Ovary (tissue), 9 donors: Measurements from ENCODE around the gene ANKRD65. TPM values are rescaled to one million over a fixed set of nuclear protein-coding genes. Genes with fewer than 3 reads are reported as not detected.
"Not testable (repeated sequence)": the region's sequence is repeated elsewhere in the genome, so short reads cannot be mapped to it uniquely, and the experiment has no call there.

Experiments
- DNase-seq, 5 donors: peaks; one replicate each; pipeline ENCODE4 v3.0.0-alpha.2; 2019 to 2020
- H3K27ac ChIP-seq, 2 donors: fragments of 200-600 bp; one replicate each; pipeline versions ENCODE4 v1.5.1 to v1.8.0; 2019 to 2022
- H3K27me3 ChIP-seq: fragments of 200-600 bp; one replicate; pipeline ENCODE4 v1.8.0; 2022
- H3K36me3 ChIP-seq: fragments of 200-600 bp; sonication (generic); one replicate; pipeline ENCODE4 v1.5.1; 2019
- H3K4me1 ChIP-seq: one replicate; pipeline ENCODE4 v1.8.1; 2013; ENCODE audit warnings: mild to moderate bottlenecking, moderate library complexity; ENCODE audit not compliant: insufficient read depth
- H3K4me3 ChIP-seq: fragments of 200-600 bp; sonication (generic); one replicate; pipeline ENCODE4 v1.5.1; 2017
- H3K9me3 ChIP-seq, 2 donors: fragments of 200-600 bp in 1 of 2; sonication (generic) in 1 of 2; one replicate each; pipeline versions ENCODE4 v1.5.1 to v1.8.1; 2013 to 2019; ENCODE audit warnings: mild to moderate bottlenecking in 1 of 2, moderate library complexity in 1 of 2
- CTCF ChIP-seq, 3 donors: fragments of 450-650 bp in 2 of 3; fragments of 200-600 bp in 1 of 3; IDR thresholded peaks; one replicate each; pipeline versions ENCODE4 v1.5.1 to v1.8.0; 2016 to 2022; ENCODE audit warnings: antibody characterized with exemption in 3 of 3, mild to moderate bottlenecking in 1 of 3
- EP300 ChIP-seq: sonication (generic); formaldehyde crosslinking; IDR thresholded peaks from one replicate; pipeline ENCODE4 v1.6.1; 2017; ENCODE audit warnings: antibody characterized with exemption
- POLR2A ChIP-seq: fragments of 450-650 bp; IDR thresholded peaks from one replicate; pipeline ENCODE4 v1.6.1; 2017; ENCODE audit warnings: antibody characterized with exemption, mild to moderate bottlenecking, moderate library complexity
- WGBS, 3 donors: extraction: QIAGEN DNeasy Blood & Tissue Kit in 1 of 3; methylation state at CpG; one replicate each; pipeline versions ENCODE4 v1.1.5 to v1.1.7; 2013 to 2017; 5-methylcytosine and 5-hydroxymethylcytosine counted together
- intact Hi-C, 4 donors: fragments of 100-400 bp; cut with DNase I; formaldehyde crosslinking; loops; one replicate each; pipeline versions ENCODE4 v1.11.0 to v1.15.1; 2022 to 2023
- polyA plus RNA-seq, 2 donors: library from polyadenylated mRNA; stranded (reverse); fragments of 200-250 nt in 1 of 2; fragments of 350-450 nt in 1 of 2; fragmentation: Illumina TruSeq in 1 of 2; extraction: RNeasy Lipid Tissue Mini Kit (QIAGEN cat#74804) in 1 of 2; gene quantifications; one replicate each; pipeline ENCODE4 v1.2.3, GENCODE V29; 2013 to 2014
- total RNA-seq, 7 donors: library from RNA; depleted of rRNA in 2 of 7; stranded (reverse); fragments of >200 nt in 2 of 7; fragmentation: NEBNext Ultra II Directional in 3 of 7; extraction: Animal tissue kit (Norgen Biotek cat#: 25700) in 3 of 7; gene quantifications; one replicate each; pipeline versions ENCODE4 v1.1.0 to v1.2.4, GENCODE V29; 2016 to 2023
- donor health status: DM: no; HTN: no; CAD: no; lungs with moderate emphysema.
- donor health status: DM: no; HTN: no; CAD: no.
- donor health status: Bipolar disorder and iron deficiency.
- donor health status: DM: yes; HTN: yes; CAD: no.
- donor health status: DM: no; HTN: no; CAD: no.
- donor health status: DM: yes; HTN: yes; CAD: no.

Gene ANKRD65
- total and polyA plus RNA-seq, 9 donors = 4.5 to 48.8 (median 13.3) TPM

GRCh38 chr1:1415751-1416150 lies 5.3 kb downstream of the ANKRD65 start:
- Histone ChIP-seq H3K9me3 (no peaks in the 10 kb centered on the region), H3K27ac (no peak overlapping the region), H3K27me3 (no peaks in the 10 kb centered on the region), H3K4me3 (no peak overlapping the region), H3K4me1 (peaks cover 9% of the 10 kb centered on the region), H3K36me3 (no peaks in the 10 kb centered on the region)
- no peak for DNase-seq
- intact Hi-C loops = no loop called here
- 76 to 79% (median 77%) methylated on average over 13 of the region's 13 CpGs for WGBS, 3 donors
- TF ChIP-seq POLR2A (no peak), EP300 (no peak), CTCF (IDR thresholded peaks at IDR 0.05) (no peak)

- H3K27me3 ChIP-seq, H3K36me3 ChIP-seq, H3K27ac ChIP-seq, intact Hi-C loops, H3K4me1 ChIP-seq, H3K4me3 ChIP-seq, H3K9me3 ChIP-seq, DNase-seq: not testable (repeated sequence)
- WGBS, 3 donors = 94 to 97% (median 96%) methylated on average over 11 of the region's 11 CpGs
Observed at GRCh38 chr1:1412311-1412902, 8.7 kb downstream of the ANKRD65 start.

GRCh38 chr1:1411626-1412025 lies 9.4 kb downstream of the ANKRD65 start:
- H3K4me3 ChIP-seq = no peak overlapping the region
- TF ChIP-seq EP300 (no peak), POLR2A (no peak), CTCF (IDR thresholded peaks at IDR 0.05) (no peak)
- H3K36me3 ChIP-seq = no peaks in the 10 kb centered on the region
- intact Hi-C loops = no loop called here
- H3K27ac ChIP-seq = no peak overlapping the region
- no peaks in the 10 kb centered on the region for H3K9me3 ChIP-seq
- no peaks in the 10 kb centered on the region for H3K27me3 ChIP-seq
- peaks cover 5% of the 10 kb centered on the region for H3K4me1 ChIP-seq
- WGBS, 3 donors = 88 to 91% (median 90%) methylated on average over 13 of the region's 13 CpGs
- DNase-seq = no peak

GRCh38 chr1:1410238-1410637 lies 10.8 kb downstream of the ANKRD65 start:
- WGBS, 3 donors = 56 to 62% (median 61%) methylated on average over 8 of the region's 8 CpGs
- DNase-seq, intact Hi-C loops: not testable (repeated sequence)

GRCh38 chr1:1407636-1408318 lies 13.3 kb downstream of the ANKRD65 start:
- Histone ChIP-seq H3K27ac (peak overlapping the region; percentile 31 to 77), H3K27me3 (no peaks in the 10 kb centered on the region), H3K4me3 (peak overlapping the region; percentile 93), H3K36me3 (no peaks in the 10 kb centered on the region), H3K9me3 (no peaks in the 10 kb centered on the region), H3K4me1 (peaks cover 11% of the 10 kb centered on the region)
- DNase-seq = no peak
- intact Hi-C loops = no loop called here
- WGBS, 3 donors = 8 to 12% (median 8%) methylated on average over 39 to 41 of the region's 41 CpGs
- TF ChIP-seq CTCF (IDR thresholded peaks at IDR 0.05) (peak in 1 of 3 donors; percentile 15), EP300 (no peak)

More at GRCh38 chr1:1410238-1410637, 10.8 kb downstream of the ANKRD65 start:
- H3K36me3 ChIP-seq, H3K4me3 ChIP-seq, H3K27ac ChIP-seq, H3K9me3 ChIP-seq, H3K27me3 ChIP-seq: not testable (repeated sequence)
- peaks cover 11% of the 10 kb centered on the region for H3K4me1 ChIP-seq
